IMR-90 (cell line): Measurements from ENCODE around the gene TSPAN8. TPM values are rescaled to one million over a fixed set of nuclear protein-coding genes. Genes with fewer than 3 reads are reported as not detected.

Source experiments
- ATAC-seq: fragments of 200-7000 bp; cut with Tn5 transposase; 2 replicates; pipeline ENCODE4 v1.9.1; 2020; ENCODE audit warnings: low read depth, mild to moderate bottlenecking, moderate library complexity
- BruUV-seq: library from RNA; stranded (reverse); fragments of 400-500 nt; replicated peaks from 2 replicates; lab custom pipeline; 2021; lab: Mats Ljungman, UMichigan
- CTCF ChIA-PET: fragments of 300-600 bp; formaldehyde crosslinking; extraction: SDS; loops from one replicate; lab custom pipeline; 2021; ENCODE audit warnings: antibody characterized with exemption; lab: Yijun Ruan, JAX
- POLR2A ChIA-PET: fragments of 300-600 bp; sonication (Branson Sonifier 250); formaldehyde crosslinking; loops from one replicate; lab custom pipeline; 2022; ENCODE audit warnings: antibody characterized with exemption; ENCODE audit not compliant: unreplicated experiment; lab: Charles Lee
- DNase-seq: peaks from one replicate; pipeline ENCODE4 v3.0.0; 2013
- H2AFZ ChIP-seq: replicated peaks from 2 replicates; pipeline ENCODE3; 2013; ENCODE audit warnings: low read length, mild to moderate bottlenecking; ENCODE audit not compliant: poor library complexity
- H2AK5ac ChIP-seq: 2 replicates; pipeline ENCODE4 v1.6.1; 2013; ENCODE audit warnings: low read depth, low read length, inconsistent platforms
- H2AK9ac ChIP-seq: replicated peaks from 2 replicates; pipeline ENCODE3; 2013; ENCODE audit warnings: mild to moderate bottlenecking, low read depth, low read length, moderate library complexity; ENCODE audit not compliant: poor library complexity
- H2BK120ac ChIP-seq: 2 replicates; pipeline ENCODE4 v1.6.1; 2013; ENCODE audit warnings: low read depth, low read length, inconsistent platforms
- H2BK15ac ChIP-seq: 3 replicates; pipeline ENCODE4 v1.6.1; 2013; ENCODE audit warnings: low read depth, low read length, inconsistent platforms
- H2BK20ac ChIP-seq: 2 replicates; pipeline ENCODE4 v1.6.1; 2013; ENCODE audit warnings: low read depth, mild to moderate bottlenecking, inconsistent platforms, low read length, moderate library complexity
- H2BK5ac ChIP-seq: 2 replicates; pipeline ENCODE4 v1.6.1; 2013; ENCODE audit warnings: mild to moderate bottlenecking, low read depth, low read length, inconsistent platforms; ENCODE audit not compliant: poor library complexity, severe bottlenecking
- H3K14ac ChIP-seq: replicated peaks from 2 replicates; pipeline ENCODE4 v1.6.1; 2013; ENCODE audit warnings: low read depth, low read length, inconsistent platforms
- H3K18ac ChIP-seq: 2 replicates; pipeline ENCODE4 v1.6.1; 2013; ENCODE audit warnings: low read depth, low read length, control low read depth
- H3K23ac ChIP-seq: 2 replicates; pipeline ENCODE4 v1.6.1; 2013; ENCODE audit warnings: low read depth, low read length, inconsistent platforms
- H3K27ac ChIP-seq: 2 replicates; pipeline ENCODE4 v1.5.1; 2013; ENCODE audit warnings: mild to moderate bottlenecking, control low read depth, low read length; ENCODE audit not compliant: insufficient read depth
- H3K27me3 ChIP-seq: 2 replicates; pipeline ENCODE4 v1.6.1; 2013; ENCODE audit warnings: low read length; ENCODE audit not compliant: control insufficient read depth, insufficient read depth
- H3K36me3 ChIP-seq: 2 replicates; pipeline ENCODE4 v1.6.1; 2013; ENCODE audit warnings: low read length, mixed read lengths; ENCODE audit not compliant: control insufficient read depth, insufficient read depth
- H3K4ac ChIP-seq: 2 replicates; pipeline ENCODE4 v1.6.1; 2013; ENCODE audit warnings: low read depth, low read length, inconsistent platforms
- H3K4me1 ChIP-seq: 2 replicates; pipeline ENCODE4 v1.6.1; 2013; ENCODE audit warnings: low read length, mixed read lengths; ENCODE audit not compliant: control insufficient read depth, insufficient read depth
- H3K4me2 ChIP-seq: 2 replicates; pipeline ENCODE4 v1.6.1; 2013; ENCODE audit warnings: low read depth, mild to moderate bottlenecking, control low read depth, low read length, moderate library complexity
- H3K4me3 ChIP-seq: 2 replicates; pipeline ENCODE4 v1.5.1; 2013; ENCODE audit warnings: low read depth, mild to moderate bottlenecking, control low read depth, low read length, moderate library complexity; ENCODE audit not compliant: insufficient read depth
- H3K56ac ChIP-seq: 2 replicates; pipeline ENCODE4 v1.6.1; 2013; ENCODE audit warnings: low read length, inconsistent platforms; ENCODE audit not compliant: insufficient read depth; ENCODE audit errors: extremely low read depth
- H3K79me1 ChIP-seq, 2 experiments: 2 replicates each; pipeline ENCODE4 v1.6.1; 2013; ENCODE audit warnings: low read length in 2 of 2, inconsistent platforms in 1 of 2, low read depth in 1 of 2
- H3K9ac ChIP-seq: 2 replicates; pipeline ENCODE4 v1.6.1; 2013; ENCODE audit warnings: low read depth, low read length, control low read depth
- H3K9me1 ChIP-seq: 2 replicates; pipeline ENCODE4 v1.6.1; 2013; ENCODE audit warnings: low read length, inconsistent platforms; ENCODE audit not compliant: insufficient read depth
- H3K9me3 ChIP-seq: 2 replicates; pipeline ENCODE4 v1.6.1; 2013; ENCODE audit warnings: low read length; ENCODE audit not compliant: control insufficient read depth, insufficient read depth
- H4K20me1 ChIP-seq: 2 replicates; pipeline ENCODE4 v1.6.1; 2013; ENCODE audit warnings: low read length, inconsistent platforms; ENCODE audit not compliant: insufficient read depth
- H4K5ac ChIP-seq: 2 replicates; pipeline ENCODE4 v1.6.1; 2013; ENCODE audit warnings: mild to moderate bottlenecking, low read depth, low read length, control low read depth
- H4K8ac ChIP-seq, 2 experiments: 2 replicates each; pipeline ENCODE4 v1.6.1; 2013; ENCODE audit warnings: low read depth in 2 of 2, low read length in 2 of 2, control low read depth in 1 of 2, inconsistent platforms in 1 of 2
- H4K91ac ChIP-seq: 2 replicates; pipeline ENCODE4 v1.6.1; 2013; ENCODE audit warnings: low read depth, low read length, inconsistent platforms; ENCODE audit not compliant: insufficient read depth
- BHLHE40 ChIP-seq: fragments of 150-350 bp; IDR thresholded peaks from 2 replicates; pipeline ENCODE4 v1.6.1; 2016; ENCODE audit warnings: mild to moderate bottlenecking, low read depth, low read length
- CEBPB ChIP-seq: IDR thresholded peaks from 2 replicates; pipeline ENCODE4 v1.6.1; 2012; ENCODE audit warnings: low read depth, low read length, improper control_type of control experiment
- CHD1 ChIP-seq: IDR thresholded peaks from 2 replicates; pipeline ENCODE4 v1.6.1; 2012; ENCODE audit warnings: low read depth, low read length, improper control_type of control experiment
- ELK1 ChIP-seq: fragments of 150-350 bp; IDR thresholded peaks from 2 replicates; pipeline ENCODE4 v1.6.1; 2016; ENCODE audit warnings: low read depth, mild to moderate bottlenecking, low read length, moderate library complexity, borderline replicate concordance
- FOS ChIP-seq: fragments of 150-350 bp; IDR thresholded peaks from 2 replicates; pipeline ENCODE4 v1.6.1; 2016; ENCODE audit warnings: low read depth, low read length
- MAZ ChIP-seq: IDR thresholded peaks from 2 replicates; pipeline ENCODE4 v1.6.1; 2012; ENCODE audit warnings: low read depth, mild to moderate bottlenecking, low read length, improper control_type of control experiment, moderate library complexity, borderline replicate concordance
- MXI1 ChIP-seq: IDR thresholded peaks from 2 replicates; pipeline ENCODE4 v1.6.1; 2012; ENCODE audit warnings: low read depth, mild to moderate bottlenecking, low read length, moderate library complexity, borderline replicate concordance
- NFE2L2 ChIP-seq: fragments of 150-350 bp; IDR thresholded peaks from 2 replicates; pipeline ENCODE4 v1.6.1; 2016; ENCODE audit warnings: low read depth, mild to moderate bottlenecking, low read length
- POLR2A ChIP-seq: IDR thresholded peaks from 2 replicates; pipeline ENCODE4 v1.6.1; 2012; ENCODE audit warnings: mild to moderate bottlenecking, low read depth, low read length
- RAD21 ChIP-seq: IDR thresholded peaks from 2 replicates; pipeline ENCODE4 v1.6.1; 2012; ENCODE audit warnings: low read length, improper control_type of control experiment
- RCOR1 ChIP-seq: IDR thresholded peaks from 2 replicates; pipeline ENCODE4 v1.6.1; 2012; ENCODE audit warnings: mild to moderate bottlenecking, low read length, improper control_type of control experiment; ENCODE audit not compliant: insufficient replicate concordance
- SMC3 ChIP-seq: fragments of 150-350 bp; IDR thresholded peaks from 2 replicates; pipeline ENCODE4 v1.6.1; 2016; ENCODE audit warnings: low read depth, mild to moderate bottlenecking, antibody characterized with exemption, low read length, moderate library complexity
- USF2 ChIP-seq: fragments of 150-350 bp; IDR thresholded peaks from 2 replicates; pipeline ENCODE4 v1.6.1; 2017; ENCODE audit warnings: mild to moderate bottlenecking, antibody characterized with exemption, low read length, low read depth
- WGBS, 2 experiments: methylation state at CpG; one replicate each; pipeline versions ENCODE4 v1.1.5 to v1.1.7; 2013; ENCODE audit warnings: missing lambda C conversion rate in 2 of 2; ENCODE audit not compliant: insufficient read length in 1 of 2; ENCODE audit errors: extremely low coverage in 2 of 2; 5-methylcytosine and 5-hydroxymethylcytosine counted together
- dilution Hi-C: fragments of 300-500 bp; cut with HindIII; formaldehyde crosslinking; loops from one replicate; pipeline ENCODE4 v1.14.3; 2018; ENCODE audit warnings: low sequenced_read_pairs; ENCODE audit not compliant: unreplicated experiment
- in situ Hi-C: fragments of 300-500 bp; cut with MboI; formaldehyde crosslinking; loops from 3 replicates; pipeline ENCODE4 v1.14.3; 2019; ENCODE audit warnings: low sequenced_read_pairs, inconsistent platforms, mixed read lengths
- intact Hi-C: fragments of 100-400 bp; cut with micrococcal nuclease; formaldehyde crosslinking; loops from 2 replicates; pipeline ENCODE4 v1.10.0; 2022
- polyA plus RNA-seq, 3 experiments: library from polyadenylated mRNA; depleted of rRNA; stranded (reverse); fragments of >200 nt; gene quantifications; 2 replicates each; pipeline ENCODE4 v1.2.3, GENCODE V29; 2012; ENCODE audit warnings: low replicate concordance in 1 of 3
- total RNA-seq: library from RNA; depleted of rRNA; stranded (reverse); fragments of >200 nt; gene quantifications from 2 replicates; pipeline ENCODE4 v1.2.3, GENCODE V29; 2012

Gene TSPAN8
- total and polyA plus RNA-seq, 2 of the 4 experiments (the other 2 are of a cell fraction): not detected

- TF ChIP-seq RAD21: no peak
- no peak for TF ChIP-seq CEBPB
Measured at GRCh38 chr12:71157601-71158233, at the start of gene TSPAN8 (continued).

DNA sequence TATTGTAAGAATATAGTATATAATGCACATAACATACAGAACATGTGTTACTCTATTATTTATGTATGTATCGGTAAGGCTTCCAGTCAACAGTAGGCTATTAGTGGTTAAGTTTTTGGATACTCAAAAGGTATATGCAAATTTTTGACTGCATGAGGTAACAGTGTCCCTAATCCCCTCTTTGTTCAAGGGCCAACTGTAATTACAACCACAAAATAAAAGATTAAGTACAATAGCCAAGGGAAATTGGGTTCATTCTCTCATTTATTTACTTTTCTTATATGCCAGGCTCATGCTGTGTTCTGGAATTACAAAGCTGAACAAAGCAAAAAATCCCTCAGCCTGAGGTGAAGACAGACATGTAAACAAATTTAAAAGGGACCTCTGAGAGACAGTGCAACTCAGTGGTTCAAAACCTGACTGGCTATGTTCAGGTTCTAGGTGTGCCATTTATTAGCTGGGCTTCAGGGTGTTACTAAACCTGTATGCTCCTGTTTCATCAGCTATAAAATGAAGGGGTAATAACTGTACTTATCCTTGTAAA is 43.4 kb upstream of the TSPAN8 start:
- Histone ChIP-seq H4K8ac (no peak overlapping the region), H2AK5ac (no peak overlapping the region), H4K91ac (no peak overlapping the region), H2BK20ac (no peak overlapping the region), H2BK15ac (no peak overlapping the region), H3K27me3 (no peaks in the 10 kb centered on the region), H3K4me2 (no peak overlapping the region), H4K20me1 (no peaks in the 10 kb centered on the region), H3K9ac (no peak overlapping the region), H3K4ac (no peak overlapping the region), H2AFZ (no peak overlapping the region), H3K4me1 (no peaks in the 10 kb centered on the region), H4K5ac (no peak overlapping the region), H3K14ac (no peak overlapping the region), H3K4me3 (no peak overlapping the region), H3K79me1 (no peaks in the 10 kb centered on the region), H2BK5ac (no peak overlapping the region), H3K9me3 (peaks cover 3% of the 10 kb centered on the region; the same call in 1 of the 2 replicates), H3K9me1 (no peaks in the 10 kb centered on the region), H3K18ac (no peak overlapping the region), H2BK120ac (no peak overlapping the region), H2AK9ac (no peak overlapping the region), H3K36me3 (no peaks in the 10 kb centered on the region), H3K27ac (no peak overlapping the region), H3K23ac (no peak overlapping the region), H3K56ac (no peak overlapping the region)
- TF ChIP-seq RAD21 (no peak), ELK1 (no peak), CHD1 (no peak), POLR2A (no peak), USF2 (no peak), RCOR1 (no peak), FOS (no peak), MAZ (no peak), BHLHE40 (no peak), SMC3 (no peak), MXI1 (no peak), NFE2L2 (no peak)
- WGBS, 2 experiments: no CpG with 5 or more reads among the region's 1 CpG
- DNase-seq: no peak
- CTCF ChIA-PET: no interaction called here
- dilution Hi-C loops (no loop called here), in situ Hi-C loops (no loop called here), intact Hi-C loops (no loop called here)
- ATAC-seq: no peak
- POLR2A ChIA-PET: no interaction called here
- no TSS peak for BruUV-seq
